ENCODE results near the gene MOB1B.

DNA sequence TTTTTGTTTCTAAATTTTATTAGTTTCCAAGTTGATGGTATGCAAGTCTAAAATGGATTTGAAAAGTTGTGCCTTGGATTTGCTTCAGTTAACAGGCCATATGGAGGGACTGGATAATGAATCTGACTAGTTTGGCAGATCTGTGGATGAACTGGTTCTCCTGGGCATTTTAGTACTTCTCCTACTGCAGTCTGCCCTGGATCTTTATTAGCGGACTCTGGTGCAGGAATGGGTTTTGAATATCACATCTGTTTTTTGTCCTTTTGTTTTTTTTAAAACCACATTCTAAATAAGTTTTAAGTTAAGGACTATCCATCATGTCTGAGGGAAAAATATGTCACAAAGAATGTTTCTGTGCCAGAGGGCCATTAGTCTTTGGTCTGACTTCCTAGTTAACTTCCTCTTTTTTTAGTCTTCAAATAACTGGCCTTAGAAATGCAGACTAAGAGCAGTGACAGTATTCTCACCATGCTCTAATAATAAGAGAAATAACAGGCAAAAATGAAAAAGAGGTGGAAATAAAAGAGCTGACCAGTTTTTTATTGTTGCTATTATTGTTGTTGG is 77.4 kb downstream of the MOB1B start:
- TF ChIP-seq POLR2AphosphoS5 (IDR thresholded peaks at IDR 0.05; ENCODE audit: low read depth, low read length): no peak
- no peak for TF ChIP-seq POLR2A (IDR thresholded peaks at IDR 0.05; ENCODE audit: low read depth, low read length)
